Loucy (cell line): ENCODE data around the gene BCL2L11.

ENCODE experiments used
- H2AFZ ChIP-seq: fragments of 200-600 bp; sonication (generic); 2 replicates; pipeline ENCODE4 v1.6.0; 2016; ENCODE audit warnings: antibody characterized with exemption, mild to moderate bottlenecking, low read length, moderate library complexity
- H3F3A ChIP-seq: fragments of 200-600 bp; 2 replicates; pipeline ENCODE4 v1.6.0; 2016; ENCODE audit warnings: antibody characterized with exemption, low read depth, mild to moderate bottlenecking
- H3K27me3 ChIP-seq: fragments of 200-600 bp; sonication (generic); 2 replicates; pipeline ENCODE4 v1.6.1; 2014; ENCODE audit warnings: low read length, mild to moderate bottlenecking; ENCODE audit not compliant: insufficient read depth, poor library complexity, severe bottlenecking
- H3K36me3 ChIP-seq: fragments of 200-600 bp; sonication (generic); 2 replicates; pipeline ENCODE4 v1.6.1; 2016; ENCODE audit warnings: low read length; ENCODE audit not compliant: insufficient read depth
- H3K4me1 ChIP-seq: fragments of 200-600 bp; sonication (generic); 2 replicates; pipeline ENCODE4 v1.5.1; 2014; ENCODE audit warnings: low read length, mild to moderate bottlenecking; ENCODE audit not compliant: insufficient read depth, poor library complexity, severe bottlenecking
- H3K4me2 ChIP-seq: fragments of 200-600 bp; sonication (generic); 2 replicates; pipeline ENCODE4 v1.6.0; 2014; ENCODE audit warnings: antibody characterized with exemption, low read length, low read depth, mild to moderate bottlenecking; ENCODE audit not compliant: poor library complexity, severe bottlenecking
- H3K4me3 ChIP-seq: fragments of 200-600 bp; sonication (generic); 2 replicates; pipeline ENCODE4 v1.5.1; 2014; ENCODE audit warnings: low read length, mild to moderate bottlenecking, mixed read lengths; ENCODE audit not compliant: poor library complexity, severe bottlenecking
- H3K79me2 ChIP-seq: fragments of 200-600 bp; sonication (generic); 2 replicates; pipeline ENCODE4 v1.6.1; 2014; ENCODE audit warnings: low read length; ENCODE audit not compliant: insufficient read depth
- H3K9ac ChIP-seq: fragments of 200-600 bp; sonication (generic); 2 replicates; pipeline ENCODE4 v1.6.0; 2014; ENCODE audit warnings: mild to moderate bottlenecking, low read depth, low read length, moderate library complexity; ENCODE audit not compliant: poor library complexity, severe bottlenecking
- H3K9me2 ChIP-seq: fragments of 200-600 bp; sonication (generic); replicated peaks from 2 replicates; pipeline ENCODE4 v1.6.1; 2016; ENCODE audit warnings: low read depth, low read length, mixed read lengths
- H3K9me3 ChIP-seq: fragments of 200-600 bp; sonication (generic); 2 replicates; pipeline ENCODE4 v1.6.1; 2014; ENCODE audit warnings: mild to moderate bottlenecking, antibody characterized with exemption, low read length, low read depth; ENCODE audit not compliant: insufficient read depth
- H4K20me1 ChIP-seq: fragments of 200-600 bp; sonication (generic); 2 replicates; pipeline ENCODE4 v1.6.0; 2014; ENCODE audit warnings: antibody characterized with exemption, low read length, mild to moderate bottlenecking; ENCODE audit not compliant: insufficient read depth, poor library complexity, severe bottlenecking
- EZH2phosphoT487 ChIP-seq: fragments of 200-600 bp; IDR thresholded peaks from 2 replicates; pipeline ENCODE4 v1.6.1; 2018; ENCODE audit warnings: antibody characterized with exemption, mild to moderate bottlenecking, moderate library complexity, borderline replicate concordance
- TF ChIP-seq, protein P1 (sequence below): fragments of 200-600 bp; sonication (generic); conservative IDR thresholded peaks from 2 replicates; pipeline ENCODE4 v1.5.1; 2014; ENCODE audit warnings: mild to moderate bottlenecking, antibody characterized with exemption, low read length

BCL2L11 gene

DNA sequence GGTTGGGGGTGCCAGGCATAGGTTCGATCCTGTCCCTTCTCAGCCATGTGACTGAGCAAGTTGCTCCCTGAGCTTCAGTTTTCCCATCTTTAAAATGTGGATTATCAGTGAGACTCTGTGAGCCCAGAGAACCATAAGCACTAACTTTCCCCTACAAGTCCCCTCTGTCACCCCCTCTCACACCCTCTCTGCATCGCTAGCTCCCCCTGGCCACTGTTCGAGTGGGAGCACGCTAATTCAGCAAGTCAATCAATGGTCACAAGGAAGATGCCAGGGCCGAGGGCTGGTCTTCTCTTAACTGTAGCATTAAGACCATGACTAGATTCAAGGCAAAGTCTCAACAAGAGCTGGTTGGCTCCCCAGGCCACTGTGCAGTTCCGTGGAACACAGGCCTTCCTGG lies 66.2 kb downstream of the BCL2L11 start:
- Histone ChIP-seq H3K4me3 (no peak overlapping the region), H3K9me2 (no peaks in the 10 kb centered on the region), H3F3A (no peaks in the 10 kb centered on the region), H3K36me3 (no peaks in the 10 kb centered on the region), H4K20me1 (no peaks in the 10 kb centered on the region), H3K79me2 (no peaks in the 10 kb centered on the region), H3K9me3 (no peaks in the 10 kb centered on the region), H3K4me1 (peaks cover 4% of the 10 kb centered on the region), H3K27me3 (no peaks in the 10 kb centered on the region), H3K4me2 (no peak overlapping the region), H2AFZ (no peak overlapping the region), H3K9ac (no peak overlapping the region)
- TF ChIP-seq, protein P1, sequence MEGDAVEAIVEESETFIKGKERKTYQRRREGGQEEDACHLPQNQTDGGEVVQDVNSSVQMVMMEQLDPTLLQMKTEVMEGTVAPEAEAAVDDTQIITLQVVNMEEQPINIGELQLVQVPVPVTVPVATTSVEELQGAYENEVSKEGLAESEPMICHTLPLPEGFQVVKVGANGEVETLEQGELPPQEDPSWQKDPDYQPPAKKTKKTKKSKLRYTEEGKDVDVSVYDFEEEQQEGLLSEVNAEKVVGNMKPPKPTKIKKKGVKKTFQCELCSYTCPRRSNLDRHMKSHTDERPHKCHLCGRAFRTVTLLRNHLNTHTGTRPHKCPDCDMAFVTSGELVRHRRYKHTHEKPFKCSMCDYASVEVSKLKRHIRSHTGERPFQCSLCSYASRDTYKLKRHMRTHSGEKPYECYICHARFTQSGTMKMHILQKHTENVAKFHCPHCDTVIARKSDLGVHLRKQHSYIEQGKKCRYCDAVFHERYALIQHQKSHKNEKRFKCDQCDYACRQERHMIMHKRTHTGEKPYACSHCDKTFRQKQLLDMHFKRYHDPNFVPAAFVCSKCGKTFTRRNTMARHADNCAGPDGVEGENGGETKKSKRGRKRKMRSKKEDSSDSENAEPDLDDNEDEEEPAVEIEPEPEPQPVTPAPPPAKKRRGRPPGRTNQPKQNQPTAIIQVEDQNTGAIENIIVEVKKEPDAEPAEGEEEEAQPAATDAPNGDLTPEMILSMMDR, result peak; percentile 32; the same call in 1 of the 2 replicates
- no peak for TF ChIP-seq EZH2phosphoT487

DNA sequence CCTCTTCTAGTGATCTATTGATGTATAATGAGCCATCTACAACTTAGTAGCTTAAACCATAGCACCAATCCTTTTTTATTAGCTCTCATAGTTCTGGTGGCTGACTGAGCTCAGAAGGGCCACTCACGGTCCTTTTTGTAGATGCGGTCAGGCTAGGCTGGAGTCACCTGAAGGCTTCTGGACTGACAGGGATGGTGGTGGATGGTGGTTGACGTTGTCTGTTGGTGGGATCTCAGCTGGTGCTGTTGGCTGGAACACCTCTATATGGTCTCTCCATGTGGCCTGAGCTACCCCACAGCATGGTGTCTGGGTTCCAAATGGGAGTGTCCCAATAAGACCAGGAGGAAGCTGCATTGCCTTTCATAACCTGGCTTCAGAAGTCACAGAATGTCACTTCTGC lies 68.0 kb downstream of the BCL2L11 start:
- H3K4me1 ChIP-seq, result peaks cover 13% of the 10 kb centered on the region
- no peak overlapping the region for H3K9ac ChIP-seq
- no peaks in the 10 kb centered on the region for H3K27me3 ChIP-seq
- H3K9me2 ChIP-seq, result no peaks in the 10 kb centered on the region
- no peak overlapping the region for H3K4me2 ChIP-seq
- TF ChIP-seq EZH2phosphoT487, result no peak
- TF ChIP-seq, protein P1, result no peak
- no peaks in the 10 kb centered on the region for H3K9me3 ChIP-seq
- H3K79me2 ChIP-seq, result no peaks in the 10 kb centered on the region
- no peaks in the 10 kb centered on the region for H3F3A ChIP-seq
- no peaks in the 10 kb centered on the region for H3K36me3 ChIP-seq
- H3K4me3 ChIP-seq, result no peak overlapping the region
- no peaks in the 10 kb centered on the region for H4K20me1 ChIP-seq
- H2AFZ ChIP-seq, result no peak overlapping the region

DNA sequence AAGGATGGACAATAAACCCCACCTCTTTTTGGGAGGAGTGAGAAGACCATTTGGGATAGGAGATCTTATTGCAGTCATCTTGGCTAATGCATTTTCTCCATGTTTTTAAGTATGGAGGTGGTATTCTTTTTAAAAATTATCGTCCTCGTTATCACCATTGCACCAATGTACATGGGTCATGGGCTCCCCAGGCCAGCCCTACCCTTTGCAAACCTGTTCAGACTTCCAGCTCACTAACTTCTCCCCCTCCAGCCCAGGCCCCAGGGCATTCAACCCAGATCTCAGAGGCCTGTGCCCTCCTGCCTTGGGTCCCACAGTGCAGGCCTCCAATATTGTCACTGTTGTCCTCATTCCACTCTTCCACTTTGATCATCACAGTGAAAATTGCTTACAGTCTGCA lies 68.4 kb downstream of the BCL2L11 start:
- H3K79me2 ChIP-seq, result no peaks in the 10 kb centered on the region
- no peaks in the 10 kb centered on the region for H3K27me3 ChIP-seq
- H3K36me3 ChIP-seq, result no peaks in the 10 kb centered on the region
- H4K20me1 ChIP-seq, result no peaks in the 10 kb centered on the region
- H3K4me1 ChIP-seq, result peaks cover 13% of the 10 kb centered on the region
- H3K4me2 ChIP-seq, result no peak overlapping the region
- no peaks in the 10 kb centered on the region for H3K9me3 ChIP-seq
- no peaks in the 10 kb centered on the region for H3F3A ChIP-seq
- TF ChIP-seq, protein P1, result no peak
- TF ChIP-seq EZH2phosphoT487, result no peak
- H3K4me3 ChIP-seq, result no peak overlapping the region
- no peaks in the 10 kb centered on the region for H3K9me2 ChIP-seq
- H3K9ac ChIP-seq, result no peak overlapping the region
- H2AFZ ChIP-seq, result no peak overlapping the region
